ENCODE measurements around the gene DPP6.
"Not testable (repeated sequence)": the region's sequence is repeated elsewhere in the genome, so short reads cannot be mapped to it uniquely, and the experiment has no call there.

The DPP6 gene

DNA sequence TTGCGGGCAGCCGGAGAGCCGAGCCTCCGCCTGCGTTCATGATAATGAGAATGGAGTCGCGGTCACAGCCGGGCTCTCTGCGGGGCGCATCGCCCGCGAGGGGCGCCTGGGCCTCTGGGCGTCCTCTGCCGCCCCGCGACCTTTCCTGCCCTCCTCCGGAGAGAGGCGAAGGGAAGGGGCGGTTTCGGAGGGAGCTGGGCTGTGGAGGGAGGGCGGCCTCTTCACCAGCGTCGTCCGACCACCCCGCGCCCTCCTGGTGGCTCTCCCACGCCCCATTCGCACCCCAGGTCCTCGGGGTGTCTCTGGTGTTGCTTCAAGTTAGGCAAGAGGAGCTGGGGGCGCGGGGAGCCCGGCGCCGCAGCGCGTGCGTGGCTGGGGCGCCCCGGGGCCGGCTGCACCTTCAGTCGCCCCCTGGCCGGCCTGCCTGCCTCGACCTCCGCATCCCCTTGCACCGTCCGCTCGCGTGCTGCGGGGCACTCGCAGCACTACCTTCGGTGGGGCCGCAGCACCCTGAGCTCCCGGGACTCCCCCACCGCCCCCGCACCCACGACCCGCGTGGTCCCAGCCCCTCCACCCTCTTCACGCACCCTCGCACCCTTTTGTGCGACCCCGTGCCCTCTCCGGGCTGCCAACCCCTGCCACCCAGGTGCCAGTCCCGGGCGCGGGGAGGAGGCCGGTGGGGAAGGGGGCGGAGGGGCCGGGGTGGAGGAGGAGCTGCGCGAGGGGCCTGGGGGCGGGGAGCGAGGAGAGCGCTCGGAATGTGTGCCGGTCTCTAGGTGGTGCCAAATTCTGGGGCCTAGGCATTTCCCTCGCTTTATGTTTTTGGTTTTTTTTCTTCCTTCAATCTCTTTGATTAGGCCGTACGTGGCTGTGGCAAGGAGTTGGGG is at the start of gene DPP6:
Gene DPP6 (plus strand): TSS at position 756 of the 887 bp plus-strand sequence.
- not testable (repeated sequence) for DNase-seq

DNA sequence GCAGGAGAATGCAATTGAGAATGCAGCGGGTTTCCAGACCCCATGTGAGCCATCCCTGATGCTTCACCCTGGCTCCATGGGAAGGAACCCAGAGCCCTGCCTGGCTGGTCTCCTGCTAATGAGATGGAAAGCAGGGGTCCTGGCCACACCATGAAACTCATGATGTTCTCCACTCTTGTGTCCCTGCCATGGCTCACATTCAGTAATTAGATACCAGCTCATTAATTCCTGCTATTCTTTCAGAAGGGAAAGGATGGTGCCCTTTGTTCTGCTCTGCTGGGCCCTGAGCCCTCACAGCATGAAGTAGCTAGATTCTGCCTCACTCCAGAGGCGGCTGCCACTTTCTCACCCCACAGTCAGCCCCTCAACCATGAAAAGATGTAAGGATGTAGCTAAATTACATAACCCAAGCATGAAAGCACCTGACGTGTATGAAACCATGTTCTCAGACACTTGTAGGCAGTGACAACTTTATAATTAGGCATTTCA is 42.7 kb upstream of the DPP6 start:
- DNase-seq: not testable (repeated sequence)

DNA sequence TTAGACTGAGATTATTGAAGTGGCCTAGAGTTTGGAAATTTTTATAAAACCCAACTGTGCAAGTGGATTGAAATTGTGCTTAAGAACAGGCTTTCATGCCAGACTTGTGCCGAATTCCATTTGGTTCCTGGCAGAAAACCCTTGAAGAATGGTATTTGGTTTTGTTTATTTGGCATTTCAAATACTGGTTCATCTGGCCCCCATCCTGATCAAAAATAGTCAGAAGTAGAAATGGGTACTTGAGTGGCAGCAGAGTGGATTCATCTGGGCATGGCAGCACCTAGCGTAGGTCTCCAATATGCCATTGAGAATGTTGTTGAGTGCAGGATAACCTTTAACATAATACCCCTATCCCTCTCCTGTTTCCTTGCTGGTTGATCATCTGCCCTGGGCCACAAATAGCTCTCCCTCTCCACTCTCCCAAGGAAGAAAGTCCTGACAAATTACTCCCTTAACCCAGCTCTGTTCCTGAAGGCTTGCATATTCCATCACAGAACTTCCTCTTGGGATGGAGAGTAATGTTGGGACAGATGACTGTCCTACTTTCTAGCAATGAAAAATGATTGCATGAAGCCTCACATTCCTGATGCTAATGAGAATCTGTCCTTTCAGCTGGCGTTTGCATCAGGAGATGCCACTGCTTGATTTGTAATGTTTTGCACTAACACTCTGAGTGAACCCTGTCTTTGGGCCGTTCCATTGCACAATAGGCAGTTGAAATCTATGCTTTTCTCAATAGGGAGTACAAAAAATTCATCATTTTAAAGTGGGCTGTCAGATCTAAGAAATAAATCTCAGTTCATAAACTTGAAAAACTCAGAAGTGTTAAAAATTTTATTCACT is 41.3 kb upstream of the DPP6 start:
- not testable (repeated sequence) for DNase-seq

DNA sequence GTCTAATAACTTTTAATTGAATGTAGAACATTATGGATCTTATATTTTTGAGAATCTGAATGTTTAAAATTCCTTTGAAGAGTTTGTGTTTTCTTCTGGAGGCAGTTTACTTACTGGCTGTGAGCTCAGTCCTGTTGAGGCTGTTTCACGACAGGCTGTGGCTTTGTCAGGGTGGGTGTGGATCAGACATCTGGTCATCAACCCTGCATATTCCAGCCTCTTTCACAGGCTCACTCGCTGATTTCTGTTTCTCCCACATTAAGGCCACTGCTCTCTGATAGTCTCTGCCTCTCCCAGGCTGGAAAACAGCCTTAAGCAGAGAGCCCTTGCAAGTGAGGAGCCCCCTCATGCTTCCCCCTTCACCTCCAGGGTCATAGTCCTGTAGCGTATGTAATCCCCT is 39.4 kb upstream of the DPP6 start:
- DNase-seq: not testable (repeated sequence)

DNA sequence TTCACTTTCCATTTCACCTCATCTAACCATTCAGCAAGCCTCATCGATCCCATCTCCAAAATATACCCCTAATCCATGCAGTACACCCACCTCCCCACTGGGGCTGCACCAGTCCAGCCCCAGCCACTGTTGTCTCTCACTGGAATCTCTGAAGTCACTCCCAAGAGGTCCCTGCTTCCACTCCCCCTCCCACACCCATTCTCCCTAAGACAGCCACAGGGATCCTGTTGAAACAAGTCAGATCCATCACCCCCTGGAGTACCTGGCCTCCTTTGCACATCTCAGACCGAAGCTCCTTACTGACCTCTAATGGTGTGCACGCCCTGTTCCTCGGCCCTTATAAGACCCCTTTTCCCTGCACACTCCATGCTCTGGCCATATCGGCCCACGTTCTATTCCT is 36.6 kb upstream of the DPP6 start:
- not testable (repeated sequence) for DNase-seq

DNA sequence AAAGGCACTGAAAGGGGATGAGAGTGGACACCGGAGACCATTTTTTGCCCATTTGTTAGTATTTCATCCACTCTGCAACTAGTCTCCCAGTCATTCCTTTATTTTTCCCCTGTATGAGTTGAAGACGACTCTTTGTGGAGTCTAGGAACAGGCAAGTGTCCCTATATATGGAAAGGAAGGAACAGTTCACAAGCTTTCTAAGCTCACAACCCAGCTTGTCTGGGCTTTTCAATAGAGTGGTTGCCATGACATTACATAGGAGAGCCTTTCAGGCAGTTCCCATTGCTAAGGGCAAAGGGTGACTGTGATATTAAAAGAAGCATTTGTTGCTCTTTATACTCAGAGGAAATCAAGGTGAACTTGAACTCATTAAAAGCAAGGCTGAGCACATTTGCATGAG is 33.8 kb upstream of the DPP6 start:
- DNase-seq: not testable (repeated sequence)

DNA sequence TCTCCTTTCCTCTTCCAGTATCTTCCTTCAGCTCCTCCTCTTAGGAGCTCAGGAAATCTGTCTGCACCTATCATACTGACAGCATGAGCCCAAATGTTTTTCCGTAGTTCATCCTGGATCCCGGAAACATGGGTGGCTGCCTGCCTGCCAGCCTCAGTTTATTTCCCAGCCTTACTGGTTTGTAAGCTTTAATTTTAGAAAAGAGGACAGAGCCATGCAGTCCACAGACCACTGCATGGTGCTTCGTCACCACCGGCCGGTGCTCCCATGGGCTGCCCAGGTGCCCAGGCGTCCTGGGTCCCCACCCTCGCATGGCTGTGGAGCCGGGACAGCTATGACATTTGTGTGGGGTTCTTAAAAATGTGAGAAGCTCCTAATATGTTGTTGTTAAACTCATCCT is 24.4 kb upstream of the DPP6 start:
- not testable (repeated sequence) for DNase-seq

DNA sequence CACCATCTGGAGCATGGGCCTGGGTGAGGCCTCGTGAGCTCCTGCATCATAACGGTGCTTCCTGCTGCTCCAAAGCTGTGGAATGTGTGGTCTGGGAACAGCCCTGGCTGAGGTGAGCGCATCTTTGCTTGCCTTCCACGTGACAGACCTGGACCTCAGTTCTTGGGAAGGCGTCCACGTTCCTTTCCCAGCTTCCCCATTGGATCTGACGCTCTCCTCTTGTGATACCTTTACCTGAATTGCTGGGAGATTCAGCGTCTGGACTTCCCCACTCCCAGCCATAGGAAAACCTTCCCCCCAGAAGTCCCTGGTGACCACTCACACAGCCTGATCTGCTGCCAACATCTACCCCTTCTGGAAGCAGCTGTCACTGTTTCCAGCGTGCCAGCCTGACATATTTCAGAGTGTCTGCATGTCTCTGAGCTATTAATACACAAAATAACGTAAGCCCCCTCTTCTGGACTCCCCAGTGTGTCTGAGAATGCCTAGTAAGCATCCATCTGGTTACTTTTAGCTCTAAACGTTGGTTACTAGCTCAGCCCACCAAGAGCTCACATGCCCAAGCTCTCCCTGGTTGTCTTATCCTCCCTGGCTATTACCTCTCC is 21.6 kb upstream of the DPP6 start:
- not testable (repeated sequence) for DNase-seq

DNA sequence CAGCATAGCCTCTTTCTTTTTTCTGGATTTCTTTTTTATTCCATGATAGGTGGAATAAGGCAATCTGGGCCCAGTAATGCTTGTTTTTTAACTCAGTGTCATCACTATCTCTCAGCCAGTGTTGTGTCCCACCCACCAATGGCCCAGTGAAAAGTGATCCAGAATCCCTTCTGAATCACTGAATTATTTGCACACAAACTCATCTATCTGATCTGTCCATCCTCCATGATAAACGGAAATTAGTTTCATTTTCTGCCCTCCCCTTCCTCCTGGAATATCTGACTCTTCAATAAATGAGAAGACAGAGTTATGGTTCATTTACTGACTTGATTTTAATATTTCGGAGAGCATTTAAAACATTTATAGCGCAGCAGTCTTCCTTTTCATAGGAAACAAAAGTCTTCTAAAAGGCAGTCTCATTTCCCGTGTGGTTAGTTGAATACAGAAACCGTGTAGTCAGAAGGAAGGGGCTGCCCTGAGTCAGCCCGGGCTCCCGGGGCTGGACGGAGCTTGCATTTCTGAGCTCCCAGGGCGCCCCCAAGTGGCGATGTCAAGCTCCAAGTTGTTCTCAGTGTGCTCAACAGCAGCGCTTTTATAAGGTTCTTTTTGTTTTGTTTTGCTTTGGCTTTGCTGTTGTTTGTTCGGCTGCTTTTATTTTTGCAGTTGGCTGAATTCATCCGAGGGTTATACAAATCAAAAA is 12.6 kb upstream of the DPP6 start:
- not testable (repeated sequence) for DNase-seq

DNA sequence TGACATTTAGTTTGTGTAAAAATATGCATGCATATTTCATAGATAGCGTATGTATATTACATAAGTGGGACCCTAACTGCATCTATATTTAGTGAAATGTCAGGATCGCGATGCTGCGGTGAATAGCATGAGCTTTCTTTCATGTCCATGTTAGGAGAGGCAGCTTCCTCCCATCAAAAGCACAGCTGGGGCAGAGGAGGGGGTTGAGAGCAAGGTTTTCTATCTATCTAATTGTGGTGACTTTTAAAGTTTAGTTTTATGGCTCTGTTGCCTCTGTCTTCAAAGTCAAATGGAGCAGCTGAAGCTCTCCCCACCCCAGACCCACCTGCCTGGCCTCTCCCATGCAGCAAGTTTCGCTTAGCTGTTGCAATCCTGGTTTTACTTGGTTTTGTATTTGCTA is 1.8 kb upstream of the DPP6 start:
- not testable (repeated sequence) for DNase-seq

DNA sequence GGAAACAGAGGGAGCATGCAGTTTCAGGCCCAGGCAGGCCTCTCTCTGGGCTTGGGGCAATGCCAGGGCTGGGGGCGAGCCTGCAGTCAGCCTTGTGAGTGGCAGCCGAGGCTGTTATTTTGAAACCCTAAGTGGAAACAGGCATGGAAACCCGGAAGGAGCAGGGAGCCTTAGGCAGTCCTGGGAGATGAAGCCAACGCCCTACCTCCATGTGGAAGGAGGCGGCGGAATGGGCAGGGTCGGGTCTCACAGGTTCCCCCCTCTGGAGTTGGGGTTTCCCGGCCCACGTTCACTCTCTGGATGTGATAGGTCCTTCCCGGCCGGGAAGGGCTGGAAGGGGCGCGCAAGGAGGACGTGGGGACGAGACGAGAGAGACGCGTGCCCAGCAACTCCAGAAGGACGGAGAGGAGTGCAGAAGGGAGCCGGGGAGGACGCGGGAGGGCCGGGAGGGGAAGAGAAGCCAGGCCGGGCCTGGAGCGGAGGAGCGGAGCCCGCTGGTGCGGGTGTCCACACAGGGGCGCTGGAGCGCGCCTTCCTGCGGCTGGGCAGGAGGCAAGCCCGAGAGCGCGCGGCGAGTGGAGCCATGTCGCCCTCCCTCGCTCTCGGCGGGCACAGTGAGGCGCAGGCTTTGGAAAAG is 1.1 kb upstream of the DPP6 start:
- not testable (repeated sequence) for DNase-seq

DNA sequence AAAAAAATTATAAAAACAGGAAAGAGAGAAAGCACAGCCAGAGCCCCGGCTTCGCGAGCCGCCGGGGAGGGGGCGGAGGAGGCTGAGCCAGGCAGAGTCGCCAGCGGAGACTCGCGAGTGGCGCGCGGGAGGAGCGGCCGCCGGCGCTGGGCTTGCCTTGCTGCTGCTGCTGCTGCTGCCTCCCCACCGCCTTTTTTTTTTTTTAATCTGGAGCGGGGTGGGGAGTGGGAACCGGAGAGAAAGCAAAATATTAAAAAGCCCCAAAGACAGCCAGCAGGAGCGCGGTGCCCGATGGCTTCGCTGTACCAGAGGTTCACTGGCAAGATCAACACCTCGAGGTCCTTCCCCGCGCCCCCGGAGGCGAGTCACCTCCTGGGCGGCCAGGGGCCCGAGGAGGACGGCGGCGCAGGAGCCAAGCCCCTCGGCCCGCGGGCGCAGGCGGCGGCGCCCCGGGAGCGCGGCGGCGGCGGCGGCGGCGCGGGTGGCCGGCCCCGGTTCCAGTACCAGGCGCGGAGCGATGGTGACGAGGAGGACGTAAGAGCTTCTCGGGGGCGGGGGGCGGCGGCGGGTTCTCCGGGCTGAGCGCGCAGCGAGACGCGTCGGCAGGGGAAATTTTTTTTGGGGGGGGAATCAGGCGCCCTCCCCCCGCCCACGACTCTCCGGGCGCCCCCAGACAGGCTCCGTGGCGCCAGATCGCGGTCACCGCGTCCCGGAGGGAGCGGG is 493 bp downstream of the DPP6 start:
- not testable (repeated sequence) for DNase-seq

DNA sequence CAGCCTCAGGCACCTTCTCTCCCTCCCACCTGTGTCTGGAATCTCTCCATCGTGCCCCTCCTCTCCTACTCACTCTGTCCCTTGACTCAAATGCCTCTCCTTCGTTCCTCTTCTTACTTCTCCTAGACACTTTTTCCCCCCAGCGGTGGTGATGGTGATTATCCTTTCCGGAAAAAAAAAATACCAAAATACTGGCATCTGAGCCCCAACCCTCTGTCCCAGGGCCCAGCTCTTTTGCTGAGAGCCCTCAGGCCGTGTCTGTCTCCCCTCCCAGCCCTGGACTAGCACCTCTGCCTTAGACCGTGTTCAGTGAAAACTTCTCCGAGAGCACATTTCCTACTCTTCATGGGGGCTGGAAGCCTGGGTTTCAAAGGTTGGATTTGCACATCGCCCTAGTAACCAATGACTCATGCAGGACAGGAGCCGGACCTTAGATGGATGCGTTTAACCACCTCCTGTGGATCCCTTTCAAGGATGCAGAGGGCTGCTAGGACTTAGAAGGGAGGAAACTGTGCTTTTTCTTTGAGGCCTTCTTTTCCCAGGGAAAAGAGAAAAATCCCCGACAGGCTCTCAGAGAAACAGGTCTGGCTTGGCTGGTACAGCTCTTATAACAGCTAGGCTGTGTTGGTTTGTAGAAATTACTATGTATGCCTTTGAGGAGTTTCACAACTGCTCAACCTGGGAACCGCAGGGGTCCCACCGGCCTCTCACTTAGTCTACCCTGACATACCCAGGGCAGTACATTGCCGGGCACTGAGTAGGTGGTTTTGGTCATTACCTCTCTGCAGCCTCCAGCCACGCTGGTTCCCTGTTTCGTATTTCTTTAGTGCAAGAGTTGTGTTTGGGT is 1.5 kb downstream of the DPP6 start:
- not testable (repeated sequence) for DNase-seq

DNA sequence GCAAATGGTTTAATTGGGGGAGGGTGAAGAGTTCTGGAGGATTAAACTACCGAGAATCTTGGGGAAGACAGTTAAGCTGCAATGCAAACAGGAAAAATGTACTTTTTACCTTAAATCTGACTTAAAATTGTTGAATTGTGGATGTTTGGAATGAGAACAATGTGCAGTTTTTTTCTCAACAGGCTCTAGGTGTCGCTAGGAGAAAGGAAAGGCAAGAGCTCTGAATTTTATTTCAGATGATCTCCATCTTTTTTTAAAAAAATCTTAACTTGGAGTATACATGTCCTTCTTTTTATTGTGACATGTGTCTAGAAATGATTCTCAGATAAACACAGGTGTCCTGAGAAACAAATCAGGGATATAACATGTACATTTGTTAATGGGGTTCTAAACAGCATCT is 2.5 kb downstream of the DPP6 start:
- DNase-seq: not testable (repeated sequence)

DNA sequence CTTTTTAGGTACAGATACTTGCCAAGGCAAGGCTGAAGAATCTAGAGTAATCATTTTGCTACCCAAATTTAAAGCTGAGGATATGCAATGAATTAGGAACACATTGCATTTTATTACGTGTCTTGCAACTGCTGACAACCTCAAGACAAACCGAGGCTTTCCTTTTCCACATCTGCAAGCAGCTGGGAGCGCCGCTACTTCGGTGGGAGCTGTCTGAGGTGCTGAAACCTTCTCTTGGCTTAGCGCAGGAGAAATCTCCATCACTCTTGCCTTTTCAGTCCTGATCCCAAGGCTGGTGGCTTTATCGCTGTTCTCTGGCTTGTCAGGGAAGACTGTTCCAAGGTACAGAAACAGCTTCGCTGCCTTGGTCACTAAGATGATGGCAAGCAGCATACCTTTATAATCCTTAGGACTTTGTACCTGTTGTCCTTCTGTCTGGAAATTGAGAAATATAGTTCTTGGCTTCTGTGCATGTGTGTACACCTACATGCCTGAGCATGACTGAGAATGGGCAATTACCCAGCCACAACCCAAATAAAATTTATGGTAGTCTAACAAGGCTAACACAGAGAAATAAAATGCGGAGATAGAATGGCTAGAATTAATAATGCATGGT is 3.4 kb downstream of the DPP6 start:
- DNase-seq: not testable (repeated sequence)

DNA sequence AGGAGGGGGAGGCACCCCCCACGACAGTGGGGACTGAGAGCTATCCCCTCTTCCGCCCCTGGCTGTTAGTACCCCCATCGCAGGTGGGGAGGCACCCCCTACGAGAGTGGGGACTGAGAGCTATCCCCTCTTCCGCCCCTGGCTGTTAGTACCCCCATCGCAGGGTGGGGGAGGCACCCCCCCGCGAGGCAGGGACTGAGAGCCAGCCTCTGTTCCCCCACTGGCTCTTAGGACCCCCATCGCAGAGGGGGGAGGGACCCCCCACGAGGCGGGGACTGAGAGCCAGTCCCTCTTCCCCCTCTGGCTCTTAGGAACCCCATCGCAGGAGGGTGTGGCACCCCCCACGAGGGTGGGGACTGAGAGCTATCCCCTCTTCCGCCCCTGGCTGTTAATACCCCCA is 6.6 kb downstream of the DPP6 start:
- not testable (repeated sequence) for DNase-seq

DNA sequence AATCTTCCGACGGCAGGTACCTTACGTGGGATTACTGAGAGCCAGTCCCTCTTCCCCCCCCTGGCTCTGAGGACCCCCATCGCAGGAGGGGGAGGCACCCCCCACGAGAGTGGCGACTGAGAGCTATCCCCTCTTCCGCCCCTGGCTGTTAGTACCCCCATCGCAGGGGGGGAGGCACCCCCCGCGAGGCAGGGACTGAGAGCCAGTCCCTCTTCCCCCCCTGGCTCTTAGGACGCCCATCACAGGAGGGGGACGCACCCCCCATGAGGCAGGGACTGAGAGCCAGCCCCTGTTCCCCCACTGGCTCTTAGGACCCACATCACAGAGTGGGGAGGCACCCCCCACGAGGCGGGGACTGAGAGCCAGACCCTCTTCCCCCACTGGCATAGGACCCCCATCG is 8.4 kb downstream of the DPP6 start:
- not testable (repeated sequence) for DNase-seq

DNA sequence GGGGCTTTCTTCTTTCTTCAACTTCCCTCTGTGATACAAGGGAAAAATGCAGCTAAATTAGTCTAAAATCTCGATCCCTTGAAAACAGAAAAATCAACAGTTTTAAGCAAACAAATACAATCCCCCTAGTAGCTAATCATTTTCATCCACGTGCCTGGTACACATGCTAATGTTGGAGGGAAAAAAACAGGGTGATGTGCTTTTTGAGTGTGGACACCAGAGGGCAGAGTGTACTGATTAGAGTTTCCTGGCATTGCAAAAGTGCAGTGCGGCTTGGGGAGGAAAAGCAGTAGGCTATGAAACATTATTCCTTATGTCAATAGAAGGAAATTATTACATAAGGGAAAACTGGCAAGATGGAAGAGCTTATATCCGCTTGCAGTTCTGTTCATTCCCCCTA is 19.6 kb downstream of the DPP6 start:
- not testable (repeated sequence) for DNase-seq

DNA sequence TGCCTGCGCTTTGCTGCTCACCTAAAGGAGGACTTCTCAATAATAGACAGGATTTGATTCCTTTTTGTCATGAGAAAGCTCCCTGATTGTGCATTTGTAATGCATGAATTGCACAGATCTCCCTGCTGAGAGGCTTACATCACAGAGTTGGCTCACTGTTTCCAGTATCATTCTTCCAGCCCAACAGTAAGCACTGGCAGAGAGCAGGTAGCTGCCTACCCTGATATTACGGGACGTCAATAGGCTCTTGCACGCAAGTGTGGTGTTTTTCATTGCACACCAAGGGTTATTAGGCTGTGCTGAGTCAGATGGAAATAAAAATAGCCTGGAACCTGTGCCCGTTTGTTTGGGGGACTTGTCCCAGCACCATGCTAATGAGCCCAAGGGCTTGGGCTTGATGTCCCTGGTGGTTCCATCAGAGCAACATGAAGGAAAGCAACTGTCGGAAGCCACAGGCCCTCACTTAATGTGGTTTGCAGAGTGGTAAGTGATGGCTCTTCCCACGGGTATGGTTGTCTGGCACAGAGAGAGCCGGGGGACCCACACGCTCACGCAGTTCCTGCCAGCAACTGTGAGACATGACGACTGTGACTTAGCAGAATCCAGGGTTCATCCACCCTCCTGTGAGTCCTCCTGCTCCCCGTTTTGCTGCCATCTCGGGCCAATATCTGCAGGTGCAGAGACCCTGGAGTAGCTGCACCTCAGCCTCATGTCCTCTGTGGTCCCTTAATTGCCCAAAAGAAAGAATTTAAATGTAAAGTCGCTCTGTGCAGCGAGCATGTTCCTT is 20.4 kb downstream of the DPP6 start:
- not testable (repeated sequence) for DNase-seq

Data from CD4-positive, alpha-beta T cell treated with Interleukin-17A for 4 hours (primary cell).